Mucosa of rectum (tissue), 2 donors: Measurements from ENCODE around the gene ELMOD3.
"Not testable (repeated sequence)": the region's sequence is repeated elsewhere in the genome, so short reads cannot be mapped to it uniquely, and the experiment has no call there.

Experiments used
- H3K27ac ChIP-seq, 2 donors: one replicate each; pipeline ENCODE4 v1.7.0; 2013; ENCODE audit warnings: inconsistent platforms in 2 of 2, low read depth in 2 of 2, low read length in 2 of 2
- H3K27me3 ChIP-seq, 2 donors: one replicate each; pipeline ENCODE4 v1.7.0; 2013; ENCODE audit warnings: low read length in 2 of 2; ENCODE audit not compliant: control insufficient read depth in 2 of 2, insufficient read depth in 2 of 2
- H3K36me3 ChIP-seq, 2 donors: one replicate each; pipeline ENCODE4 v1.7.0; 2013; ENCODE audit warnings: low read length in 2 of 2; ENCODE audit not compliant: control insufficient read depth in 2 of 2, insufficient read depth in 2 of 2
- H3K4me1 ChIP-seq, 2 donors: one replicate each; pipeline ENCODE4 v1.7.0; 2013; ENCODE audit warnings: low read length in 2 of 2, mild to moderate bottlenecking in 1 of 2; ENCODE audit not compliant: control insufficient read depth in 2 of 2, insufficient read depth in 2 of 2
- H3K4me3 ChIP-seq, 2 donors: one replicate each; pipeline ENCODE4 v1.7.0; 2013; ENCODE audit warnings: low read length in 2 of 2
- H3K9ac ChIP-seq, 2 donors: one replicate each; pipeline ENCODE4 v1.7.0; 2013; ENCODE audit warnings: low read length in 2 of 2, low read depth in 1 of 2, mild to moderate bottlenecking in 1 of 2
- H3K9me3 ChIP-seq, 2 donors: one replicate each; pipeline ENCODE4 v1.7.0; 2013; ENCODE audit warnings: low read length in 2 of 2; ENCODE audit not compliant: control insufficient read depth in 2 of 2
- donor health status: healthy.
- donor health status: Normal muscosa, but diverticular disease.

ELMOD3 gene

DNA sequence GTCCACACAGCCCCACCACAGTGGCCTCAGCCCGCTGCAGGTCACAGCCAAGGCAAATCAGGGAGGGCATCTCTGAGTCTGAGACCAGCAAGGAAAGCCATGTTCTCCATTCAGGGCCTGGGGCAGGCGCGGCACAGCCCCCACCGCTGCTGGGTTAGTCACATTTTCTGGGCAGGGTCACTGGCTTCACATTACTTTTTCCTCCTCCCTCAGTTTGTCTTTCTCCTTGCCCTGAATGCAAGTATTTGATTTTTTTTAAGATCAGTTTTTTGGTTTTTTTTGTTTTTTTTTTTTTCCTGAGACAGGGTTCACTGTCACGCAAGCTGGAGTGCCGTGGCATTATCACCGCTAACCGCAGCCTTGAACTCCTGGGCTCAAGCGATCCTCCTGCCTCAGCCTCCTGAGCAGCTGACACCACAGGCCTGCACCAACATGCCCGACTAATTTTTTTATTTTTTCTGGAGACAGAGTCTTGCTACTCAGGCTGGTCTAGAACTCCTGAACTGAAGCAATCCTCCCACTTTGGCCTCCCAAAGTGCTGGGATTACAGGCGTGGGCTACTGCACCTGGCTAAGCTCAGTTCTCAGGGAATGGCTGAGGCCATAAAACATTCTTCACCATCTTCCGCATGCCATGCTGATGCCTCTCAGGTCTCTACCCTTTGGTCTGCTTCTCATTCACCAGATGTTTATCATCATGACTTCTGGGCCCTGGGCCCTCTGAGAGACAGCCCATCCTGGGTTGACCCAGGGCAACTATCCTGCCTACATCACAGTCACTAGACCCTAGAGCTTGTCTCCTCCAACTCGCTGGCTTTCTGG lies 56.2 kb downstream of the ELMOD3 start:
- peaks cover 34 to 38% of the 10 kb centered on the region in 2 donors for H3K4me1 ChIP-seq
- peak overlapping the region; percentile 63 to 87 for H3K9ac ChIP-seq
- H3K4me3 ChIP-seq = peak overlapping the region in 1 of 2 donors; percentile 31

GRCh38 chr2:85411405-85411748 lies 56.8 kb downstream of the ELMOD3 start:
- Histone ChIP-seq H3K4me3 (no peak overlapping the region), H3K36me3 (no peaks in the 10 kb centered on the region), H3K27ac (peak overlapping the region in 1 of 2 donors; percentile 94), H3K9me3 (no peaks in the 10 kb centered on the region), H3K4me1 (peaks cover 30 to 34% of the 10 kb centered on the region in 2 donors), H3K9ac (no peak overlapping the region), H3K27me3 (no peaks in the 10 kb centered on the region)

More for the DNA sequence above, 56.2 kb downstream of the ELMOD3 start:
- H3K36me3 ChIP-seq = no peaks in the 10 kb centered on the region
- H3K9me3 ChIP-seq = no peaks in the 10 kb centered on the region
- H3K27ac ChIP-seq = peak overlapping the region; percentile 94 to 95
- no peaks in the 10 kb centered on the region for H3K27me3 ChIP-seq

- peak overlapping the region; percentile 61 to 67 for H3K9ac ChIP-seq
- H3K27me3 ChIP-seq = no peaks in the 10 kb centered on the region
- H3K9me3 ChIP-seq = no peaks in the 10 kb centered on the region
- H3K27ac ChIP-seq = peak overlapping the region; percentile 62 to 66
- peaks cover 29 to 32% of the 10 kb centered on the region in 2 donors for H3K4me1 ChIP-seq
- H3K4me3 ChIP-seq = peak overlapping the region; percentile 71 to 76
- H3K36me3 ChIP-seq = no peaks in the 10 kb centered on the region
Observed at GRCh38 chr2:85413592-85414420, 59.2 kb downstream of the ELMOD3 start.

- not testable (repeated sequence) for H3K27me3 ChIP-seq, H3K36me3 ChIP-seq, H3K9me3 ChIP-seq
- Histone ChIP-seq H3K4me1 (peaks cover 29 to 32% of the 10 kb centered on the region in 2 donors), H3K4me3 (peak overlapping the region in 1 of 2 donors; percentile 76), H3K27ac (peak overlapping the region in 1 of 2 donors; percentile 62), H3K9ac (peak overlapping the region in 1 of 2 donors; percentile 67)
Observed at GRCh38 chr2:85414421-85414759, 59.8 kb downstream of the ELMOD3 start.

DNA sequence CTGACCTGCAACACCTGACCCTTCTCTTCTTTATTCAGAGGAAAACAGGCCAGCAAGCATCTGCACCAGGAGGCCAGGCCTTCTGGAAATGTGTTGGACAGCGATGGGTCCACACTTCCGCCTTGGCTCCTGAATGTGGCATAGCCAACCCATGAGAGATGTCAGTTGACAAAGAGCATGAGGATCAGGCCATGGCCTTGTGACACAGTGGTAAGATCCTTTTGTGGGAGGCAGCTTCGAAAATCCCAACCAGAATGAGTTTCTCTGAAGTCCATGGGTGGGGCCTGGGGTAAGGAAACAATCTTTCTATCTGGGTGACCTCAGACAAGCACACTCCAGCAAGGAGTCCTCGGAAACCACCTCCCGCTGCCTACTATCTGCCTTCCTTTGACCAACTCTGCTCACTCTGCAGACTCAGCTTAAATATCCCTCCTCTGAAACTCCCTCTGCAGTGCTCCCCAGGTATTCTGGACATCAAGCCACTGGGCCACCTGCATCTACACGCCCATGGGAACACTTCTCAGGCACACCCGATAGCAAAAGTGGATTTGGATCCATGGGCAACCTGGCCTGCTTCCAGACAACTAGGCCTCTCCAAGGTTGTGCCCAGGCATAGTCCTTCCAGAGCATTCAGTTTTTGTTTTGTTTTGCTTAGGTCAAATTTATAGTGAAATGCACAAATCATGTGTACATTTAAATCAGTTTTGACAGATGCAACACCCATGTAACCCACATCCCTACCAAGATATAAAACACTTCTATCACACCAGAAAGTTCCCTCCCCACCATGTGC lies 60.4 kb downstream of the ELMOD3 start:
- Histone ChIP-seq H3K27me3 (no peaks in the 10 kb centered on the region), H3K4me1 (peaks cover 25 to 32% of the 10 kb centered on the region in 2 donors), H3K9ac (no peak overlapping the region), H3K4me3 (no peak overlapping the region), H3K27ac (peak overlapping the region in 1 of 2 donors; percentile 32), H3K36me3 (no peaks in the 10 kb centered on the region), H3K9me3 (no peaks in the 10 kb centered on the region)

- Histone ChIP-seq H3K4me1 (peaks cover 26 to 34% of the 10 kb centered on the region in 2 donors), H3K27ac (no peak overlapping the region), H3K27me3 (no peaks in the 10 kb centered on the region), H3K36me3 (no peaks in the 10 kb centered on the region), H3K4me3 (no peak overlapping the region), H3K9me3 (no peaks in the 10 kb centered on the region), H3K9ac (no peak overlapping the region)
Observed at GRCh38 chr2:85415980-85416650, 61.5 kb downstream of the ELMOD3 start.

- peak within 1 kb of the TSS; percentile 90 to 100 for H3K4me3 ChIP-seq
- no peaks in the 10 kb centered on the region for H3K9me3 ChIP-seq
- peaks cover 34 to 35% of the 10 kb centered on the region in 2 donors for H3K4me1 ChIP-seq
- H3K27me3 ChIP-seq = no peaks in the 10 kb centered on the region
- H3K27ac ChIP-seq = peak within 1 kb of the TSS; percentile 85 to 90
- peak within 1 kb of the TSS; percentile 85 to 87 for H3K9ac ChIP-seq
- H3K36me3 ChIP-seq = no peaks in the 10 kb centered on the region
Observed at GRCh38 chr2:85418132-85419008, 63.8 kb downstream of the ELMOD3 start, which contains the start of gene SH2D6. Gene SH2D6, plus strand, starts transcription at chr2:85418714. Its CDS starts 10,752 bp downstream, at chr2:85429466.

GRCh38 chr2:85419009-85419675 lies 64.6 kb downstream of the ELMOD3 start:
- Histone ChIP-seq H3K4me3 (peak overlapping the region; percentile 90 to 100), H3K9ac (peak overlapping the region; percentile 85 to 87), H3K27ac (peak overlapping the region; percentile 85 to 90), H3K27me3 (no peaks in the 10 kb centered on the region), H3K36me3 (no peaks in the 10 kb centered on the region), H3K9me3 (no peaks in the 10 kb centered on the region), H3K4me1 (peaks cover 28 to 31% of the 10 kb centered on the region in 2 donors)
